K562 (cell line): ENCODE data around the gene MDH2.

ENCODE experiments used
- CHD2 ChIP-seq: IDR thresholded peaks from 2 replicates; pipeline ENCODE4 v1.6.1; 2011; ENCODE audit warnings: low read depth, low read length
- HMGXB4 ChIP-seq: sonication (generic); formaldehyde crosslinking; IDR thresholded peaks from 2 replicates; pipeline ENCODE4 v1.8.1; 2023; ENCODE audit warnings: mild to moderate bottlenecking, missing genetic modification reagents
- NFE2 ChIP-seq: IDR thresholded peaks from 2 replicates; pipeline ENCODE4 v1.6.1; 2014; ENCODE audit warnings: antibody characterized with exemption, low read depth
- NRF1 ChIP-seq, 2 experiments: fragments of 450-650 bp; IDR thresholded peaks in 1 of 2; conservative IDR thresholded peaks in 1 of 2; 2 replicates each; pipeline ENCODE4 v1.6.1; 2014; ENCODE audit warnings: mild to moderate bottlenecking in 2 of 2
- POLR2A ChIP-seq: fragments of 450-650 bp; conservative IDR thresholded peaks from 2 replicates; pipeline ENCODE4 v1.6.1; 2016
- POLR2AphosphoS5 ChIP-seq: IDR thresholded peaks from 2 replicates; pipeline ENCODE4 v1.6.1; 2011; ENCODE audit warnings: mild to moderate bottlenecking, low read depth, low read length, moderate library complexity; ENCODE audit not compliant: control insufficient read depth, insufficient read depth
- ZNF23 ChIP-seq: fragments of 250-450 bp; sonication (Bioruptor Pico); IDR thresholded peaks from 2 replicates; pipeline ENCODE4 v1.4.0; 2020; ENCODE audit warnings: mild to moderate bottlenecking
- TF ChIP-seq, protein P1 (sequence below), 2 experiments: fragments of 450-650 bp in 1 of 2; IDR thresholded peaks; 2 replicates each; pipeline ENCODE4 v1.6.1; 2011 to 2017; ENCODE audit warnings: low read depth in 2 of 2, antibody characterized with exemption in 1 of 2, borderline replicate concordance in 1 of 2, low read length in 1 of 2, mild to moderate bottlenecking in 1 of 2, mixed read lengths in 1 of 2; ENCODE audit not compliant: control insufficient read depth in 1 of 2

DNA sequence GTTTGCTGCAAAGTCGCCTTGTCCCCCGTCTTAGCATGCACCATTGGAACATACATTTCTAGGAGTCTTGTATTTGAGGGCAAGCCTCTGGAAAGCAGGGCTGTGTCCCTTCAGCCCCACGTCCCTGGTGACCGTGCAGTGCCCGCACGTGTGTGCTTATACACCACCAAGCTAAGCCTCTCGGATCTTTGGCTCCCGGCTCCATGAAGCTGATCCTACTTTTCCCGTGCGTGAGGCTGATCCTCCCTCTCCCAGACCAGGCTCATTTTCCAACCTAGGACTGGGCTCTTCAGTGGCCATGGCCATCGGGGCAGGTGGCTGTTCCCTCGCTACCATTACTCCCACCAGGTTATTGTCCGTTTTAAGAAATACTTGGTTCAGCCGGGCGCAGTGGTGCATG lies 14.3 kb downstream of the MDH2 start:
- TF ChIP-seq, protein P1, sequence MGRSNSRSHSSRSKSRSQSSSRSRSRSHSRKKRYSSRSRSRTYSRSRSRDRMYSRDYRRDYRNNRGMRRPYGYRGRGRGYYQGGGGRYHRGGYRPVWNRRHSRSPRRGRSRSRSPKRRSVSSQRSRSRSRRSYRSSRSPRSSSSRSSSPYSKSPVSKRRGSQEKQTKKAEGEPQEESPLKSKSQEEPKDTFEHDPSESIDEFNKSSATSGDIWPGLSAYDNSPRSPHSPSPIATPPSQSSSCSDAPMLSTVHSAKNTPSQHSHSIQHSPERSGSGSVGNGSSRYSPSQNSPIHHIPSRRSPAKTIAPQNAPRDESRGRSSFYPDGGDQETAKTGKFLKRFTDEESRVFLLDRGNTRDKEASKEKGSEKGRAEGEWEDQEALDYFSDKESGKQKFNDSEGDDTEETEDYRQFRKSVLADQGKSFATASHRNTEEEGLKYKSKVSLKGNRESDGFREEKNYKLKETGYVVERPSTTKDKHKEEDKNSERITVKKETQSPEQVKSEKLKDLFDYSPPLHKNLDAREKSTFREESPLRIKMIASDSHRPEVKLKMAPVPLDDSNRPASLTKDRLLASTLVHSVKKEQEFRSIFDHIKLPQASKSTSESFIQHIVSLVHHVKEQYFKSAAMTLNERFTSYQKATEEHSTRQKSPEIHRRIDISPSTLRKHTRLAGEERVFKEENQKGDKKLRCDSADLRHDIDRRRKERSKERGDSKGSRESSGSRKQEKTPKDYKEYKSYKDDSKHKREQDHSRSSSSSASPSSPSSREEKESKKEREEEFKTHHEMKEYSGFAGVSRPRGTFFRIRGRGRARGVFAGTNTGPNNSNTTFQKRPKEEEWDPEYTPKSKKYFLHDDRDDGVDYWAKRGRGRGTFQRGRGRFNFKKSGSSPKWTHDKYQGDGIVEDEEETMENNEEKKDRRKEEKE (IDR thresholded peaks at IDR 0.05; ENCODE audit: borderline replicate concordance in 1 of 2, control insufficient read depth in 1 of 2, low read depth in 2 of 2, low read length in 1 of 2), result no peak
- no peak for TF ChIP-seq HMGXB4
- TF ChIP-seq NFE2, result no peak
- peak; percentile 26; the same call in 1 of the 2 replicates for TF ChIP-seq POLR2AphosphoS5
- TF ChIP-seq ZNF23 (CRISPR knock-in tag), result no peak
- no peak for TF ChIP-seq POLR2A
- TF ChIP-seq NRF1 (conservative IDR thresholded peaks at IDR 0.05 in 1 of 2, IDR thresholded peaks at IDR 0.05 in 1 of 2), result no peak
- TF ChIP-seq CHD2, result no peak
